ENCODE measurements around the gene EXOC4. TPM values are rescaled to one million over a fixed set of nuclear protein-coding genes. Genes with fewer than 3 reads are reported as not detected.

EXOC4 gene
- total and polyA plus RNA-seq, 2 of the 8 experiments (the other 6 are each of a cell fraction or from before 2014, with no cell fraction given): 27.0 to 67.3 TPM

- Histone ChIP-seq H3K79me1 (ENCODE audit: low read depth, low read length) (no peaks in the 10 kb centered on the region), H3K27me3 (replicated peaks in 1 of 4; ENCODE audit: control insufficient read depth in 3 of 4, extremely low read depth in 1 of 4, insufficient read depth in 3 of 4, low read length in 3 of 4) (no peaks in the 10 kb centered on the region), H3K18ac (ENCODE audit: extremely low read depth, low read length) (no peak overlapping the region), H3K4me2 (ENCODE audit: insufficient read depth in 1 of 2, low read depth in 2 of 2, low read length in 2 of 2) (no peak overlapping the region), H3K56ac (replicated peaks; ENCODE audit: insufficient read length, low read depth, low read length) (no peak overlapping the region), H3K9me3 (ENCODE audit: insufficient read depth in 2 of 2, low read depth in 1 of 2, low read length in 1 of 2) (no peaks in the 10 kb centered on the region), H4K91ac (replicated peaks; ENCODE audit: insufficient read length, low read length) (no peak overlapping the region), H3K4ac (replicated peaks; ENCODE audit: insufficient read length, low read depth, low read length) (no peak overlapping the region), H3K79me2 (ENCODE audit: control insufficient read depth in 1 of 2, insufficient read depth in 2 of 2, low read length in 2 of 2) (no peaks in the 10 kb centered on the region), H2BK5ac (ENCODE audit: low read depth, low read length) (no peak overlapping the region), H3K36me3 (ENCODE audit: control insufficient read depth in 2 of 4, insufficient read depth in 4 of 4, low read length in 3 of 4) (no peaks in the 10 kb centered on the region), H4K5ac (ENCODE audit: insufficient read length, low read depth, low read length) (no peak overlapping the region), H4K20me1 (replicated peaks in 1 of 2; ENCODE audit: control insufficient read depth in 1 of 2, insufficient read depth in 2 of 2, low read length in 2 of 2) (no peaks in the 10 kb centered on the region), H2AK5ac (ENCODE audit: low read depth, low read length) (no peak overlapping the region), H3K14ac (ENCODE audit: insufficient read length) (no peak overlapping the region), H3K23me2 (ENCODE audit: low read depth, low read length) (no peaks in the 10 kb centered on the region), H2BK20ac (ENCODE audit: low read length) (no peak overlapping the region), H4K8ac (ENCODE audit: extremely low read depth, insufficient read depth, low read length) (no peak overlapping the region), H3K27ac (ENCODE audit: low read depth, low read length) (no peak overlapping the region), H2BK120ac (replicated peaks; ENCODE audit: low read depth, low read length) (no peak overlapping the region), H2BK15ac (ENCODE audit: low read length) (no peak overlapping the region), H2AFZ (ENCODE audit: low read length) (no peak overlapping the region), H2BK12ac (ENCODE audit: low read depth, low read length) (peak overlapping the region; percentile 45; the same call in 1 of the 2 replicates), H3K4me3 (ENCODE audit: extremely low read depth in 1 of 4, insufficient read depth in 2 of 4, low read depth in 3 of 4, low read length in 4 of 4) (no peak overlapping the region), H3K9ac (replicated peaks in 1 of 4; ENCODE audit: extremely low read depth in 1 of 4, low read depth in 3 of 4, low read length in 3 of 4) (no peak overlapping the region), H3K23ac (ENCODE audit: insufficient read length) (no peak overlapping the region), H3K4me1 (replicated peaks in 1 of 4; ENCODE audit: control insufficient read depth in 3 of 4, insufficient read depth in 4 of 4, low read length in 3 of 4) (peaks cover 0 to 7% (median 2%) of the 10 kb centered on the region in 4 experiments; a peak in 3 of 7 replicates)
- no peak for TF ChIP-seq RBBP5 (IDR thresholded peaks at IDR 0.05; ENCODE audit: borderline replicate concordance, low read depth, low read length)
- no peak for TF ChIP-seq SIRT6 (IDR thresholded peaks at IDR 0.05; ENCODE audit: low read length)
- no peak for TF ChIP-seq JUN (IDR thresholded peaks at IDR 0.05; ENCODE audit: low read depth, low read length)
- no peak for TF ChIP-seq KDM5A (IDR thresholded peaks at IDR 0.05; ENCODE audit: low read length)
- no peak for TF ChIP-seq PHF8 (conservative IDR thresholded peaks at IDR 0.05; ENCODE audit: low read depth, low read length)
- TF ChIP-seq GTF2F1 (IDR thresholded peaks at IDR 0.05; ENCODE audit: borderline replicate concordance, low read depth, low read length): no peak
- no peak for TF ChIP-seq HDAC2 (IDR thresholded peaks at IDR 0.05; ENCODE audit: borderline replicate concordance in 1 of 2, low read depth in 2 of 2, low read length in 2 of 2)
- no peak for TF ChIP-seq BRCA1 (IDR thresholded peaks at IDR 0.05; ENCODE audit: low read depth, low read length)
- no peak for TF ChIP-seq EZH2 (IDR thresholded peaks at IDR 0.05; ENCODE audit: low read depth, low read length, severe bottlenecking)
- TF ChIP-seq BCL11A (IDR thresholded peaks at IDR 0.05; ENCODE audit: low read depth in 2 of 2, low read length in 2 of 2): no peak
- POLR2A ChIA-PET (ENCODE audit: partially characterized antibody): interaction anchor here (0.7 kb wide), 1 partner anchor 137 kb away, joined by 4 read pairs; no protein-coding TSS in a partner anchor
- DNase-seq (ENCODE audit: low read depth in 1 of 2, low spot score in 2 of 2) (no peak), FAIRE-seq (no peak)
- CTCF ChIA-PET (ENCODE audit: partially characterized antibody): interaction anchor here (1.3 to 1.7 kb wide), 2 partner anchors 32 to 74 kb away, joined by 3 to 4 read pairs; no protein-coding TSS in a partner anchor
- 86% methylated on average over 6 of the region's 6 CpGs; no CpG with 5 or more reads in 1 of the 2 experiments for WGBS, 2 experiments (ENCODE audit: extremely low coverage in 1 of 2, insufficient coverage in 1 of 2, insufficient read length in 1 of 2, insufficient replicate concordance in 2 of 2, low coverage in 1 of 2, low lambda C conversion rate in 2 of 2, missing lambda C conversion rate in 1 of 2)
These were observed 416.2 kb downstream of the EXOC4 start for GRCh38 chr7:133669061-133669455.
